ENCODE data around the gene AMIGO2.
A peak's percentile ranks its signal among the peaks of the same experiment; 100 is the strongest.

The AMIGO2 gene

DNA sequence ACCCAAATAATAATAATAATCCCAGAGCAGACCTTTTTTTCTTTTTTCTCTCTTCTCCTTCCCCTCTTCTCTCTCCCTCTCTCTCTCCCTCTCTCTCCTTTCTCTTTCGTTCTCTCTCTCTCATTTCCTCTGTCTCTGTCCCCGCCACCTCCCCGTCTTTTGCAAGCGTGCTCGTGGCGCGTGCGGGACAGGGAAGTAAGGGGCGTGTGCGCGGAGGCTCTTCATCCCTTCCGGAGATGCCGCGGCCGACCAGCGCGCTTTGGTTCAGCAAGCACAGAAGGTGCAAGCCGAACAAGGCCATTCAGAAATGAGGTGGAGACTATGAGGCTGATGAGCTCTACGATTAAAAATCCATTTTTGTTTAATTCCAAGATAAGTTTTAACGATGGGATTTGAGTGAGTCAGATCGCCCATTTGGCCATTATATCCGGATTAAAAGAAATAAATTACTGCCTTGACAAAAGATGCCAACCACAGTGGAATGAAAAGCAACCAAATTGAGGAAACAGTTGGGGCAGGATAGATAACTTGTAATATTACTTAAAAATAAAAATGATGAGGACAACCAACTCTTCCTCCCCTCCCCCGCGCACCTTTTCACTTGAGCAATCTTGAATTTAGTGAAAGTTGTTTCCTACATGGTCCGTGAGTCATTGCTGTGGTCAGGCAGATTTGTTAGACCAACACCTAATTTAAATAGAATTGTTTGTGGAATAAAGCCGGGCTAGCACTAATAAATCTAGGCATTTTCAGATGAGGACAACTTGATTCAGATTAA lies 1.2 kb upstream of the AMIGO2 start:
- peak; percentile 70 for DNase-seq
- TF ChIP-seq, protein P1, sequence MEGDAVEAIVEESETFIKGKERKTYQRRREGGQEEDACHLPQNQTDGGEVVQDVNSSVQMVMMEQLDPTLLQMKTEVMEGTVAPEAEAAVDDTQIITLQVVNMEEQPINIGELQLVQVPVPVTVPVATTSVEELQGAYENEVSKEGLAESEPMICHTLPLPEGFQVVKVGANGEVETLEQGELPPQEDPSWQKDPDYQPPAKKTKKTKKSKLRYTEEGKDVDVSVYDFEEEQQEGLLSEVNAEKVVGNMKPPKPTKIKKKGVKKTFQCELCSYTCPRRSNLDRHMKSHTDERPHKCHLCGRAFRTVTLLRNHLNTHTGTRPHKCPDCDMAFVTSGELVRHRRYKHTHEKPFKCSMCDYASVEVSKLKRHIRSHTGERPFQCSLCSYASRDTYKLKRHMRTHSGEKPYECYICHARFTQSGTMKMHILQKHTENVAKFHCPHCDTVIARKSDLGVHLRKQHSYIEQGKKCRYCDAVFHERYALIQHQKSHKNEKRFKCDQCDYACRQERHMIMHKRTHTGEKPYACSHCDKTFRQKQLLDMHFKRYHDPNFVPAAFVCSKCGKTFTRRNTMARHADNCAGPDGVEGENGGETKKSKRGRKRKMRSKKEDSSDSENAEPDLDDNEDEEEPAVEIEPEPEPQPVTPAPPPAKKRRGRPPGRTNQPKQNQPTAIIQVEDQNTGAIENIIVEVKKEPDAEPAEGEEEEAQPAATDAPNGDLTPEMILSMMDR (IDR thresholded peaks at IDR 0.05; ENCODE audit: low read depth, low read length, missing control alignments), result no peak
- in situ Hi-C loops (cut with HindIII; ENCODE audit: low pct_ligation_motif_present, low sequenced_read_pairs), result no loop called here
- Histone ChIP-seq H3K27ac (peak overlapping the region; percentile 88), H3K4me3 (ENCODE audit: low read depth, low read length) (peak overlapping the region; percentile 78), H3K36me3 (replicated peaks) (peaks cover 4% of the 10 kb centered on the region), H3K27me3 (replicated peaks) (no peaks in the 10 kb centered on the region)

DNA sequence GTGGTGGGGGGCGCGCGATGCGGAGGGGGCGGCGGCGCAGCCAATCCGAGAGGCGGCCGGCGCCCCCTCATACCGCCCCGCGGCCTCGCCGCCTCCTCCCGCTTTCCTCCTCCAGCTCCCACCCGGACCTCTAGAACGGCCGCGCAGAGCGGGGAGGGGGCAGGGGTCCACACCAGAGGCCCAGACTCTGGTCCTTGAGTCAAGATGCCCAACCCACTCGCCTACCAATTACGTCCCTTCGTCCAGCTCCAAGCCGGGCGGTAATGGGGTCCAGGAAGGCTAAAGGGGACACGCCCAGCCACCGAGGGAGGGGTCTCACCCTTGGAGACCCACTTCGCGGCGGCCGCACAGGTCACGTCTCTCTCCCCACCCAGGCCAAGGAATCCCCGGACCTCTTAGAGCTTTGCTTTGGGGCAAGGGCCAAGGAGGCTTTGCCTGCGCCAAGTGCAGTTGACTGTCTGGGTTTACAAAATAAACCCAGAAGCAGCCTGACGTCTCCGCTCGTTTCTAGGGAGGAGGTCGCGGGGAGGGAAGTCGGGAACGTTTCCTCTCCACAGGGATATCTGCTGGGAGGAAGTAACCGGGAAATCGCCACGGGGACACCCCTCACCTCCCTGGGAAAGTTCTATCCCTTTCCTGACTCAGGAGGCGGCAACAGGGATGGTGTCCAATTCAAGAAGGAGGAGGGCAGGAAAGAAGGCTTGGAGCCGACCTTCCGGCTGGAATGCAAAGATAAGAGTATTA lies 394 bp upstream of the AMIGO2 start:
- Histone ChIP-seq H3K27ac (peak overlapping the region; percentile 88), H3K27me3 (replicated peaks) (no peaks in the 10 kb centered on the region), H3K4me3 (ENCODE audit: low read depth, low read length) (peak overlapping the region; percentile 78), H3K36me3 (replicated peaks) (peaks cover 4% of the 10 kb centered on the region)
- TF ChIP-seq, protein P1 (IDR thresholded peaks at IDR 0.05; ENCODE audit: low read depth, low read length, missing control alignments), result no peak
- peak; percentile 61 for DNase-seq
- in situ Hi-C loops (cut with HindIII; ENCODE audit: low pct_ligation_motif_present, low sequenced_read_pairs), result no loop called here

DNA sequence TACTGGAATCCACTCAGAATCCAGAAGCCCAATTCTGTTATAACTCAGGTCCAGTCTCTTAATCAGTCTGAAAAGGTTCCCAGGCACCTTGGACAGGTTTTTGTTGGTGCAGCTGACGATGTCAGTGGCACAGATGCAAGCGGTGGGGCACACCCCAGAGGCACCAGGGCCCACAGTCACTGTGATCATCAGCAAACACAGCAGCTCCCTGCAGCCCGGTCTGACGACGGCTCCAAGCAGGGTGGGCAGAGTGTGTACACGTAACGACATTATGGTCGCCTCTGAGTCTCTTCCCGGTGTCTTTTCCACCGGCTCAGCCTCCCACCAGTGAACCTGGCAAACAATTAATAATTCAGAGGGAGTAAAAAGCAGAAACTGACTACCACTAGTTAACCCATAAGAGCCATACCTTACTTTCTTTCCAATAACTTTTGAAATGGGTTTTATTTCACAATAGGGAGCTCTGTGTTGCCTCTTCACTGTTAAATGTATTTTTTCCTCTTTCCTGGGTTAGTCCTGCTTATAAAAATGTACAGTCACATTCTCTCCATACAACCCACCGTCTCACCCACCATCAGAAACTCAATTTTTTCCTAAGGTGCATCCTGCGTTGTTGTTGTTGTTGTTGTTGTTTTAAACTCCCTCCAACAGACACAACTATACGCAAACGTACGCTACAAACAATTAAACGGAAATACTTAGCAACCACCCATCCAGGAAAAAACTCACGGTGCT lies 859 bp downstream of the AMIGO2 start:
- Histone ChIP-seq H3K27me3 (replicated peaks) (no peaks in the 10 kb centered on the region), H3K4me3 (ENCODE audit: low read depth, low read length) (peak overlapping the region; percentile 78), H3K27ac (peak overlapping the region; percentile 88), H3K36me3 (replicated peaks) (peaks cover 4% of the 10 kb centered on the region)
- DNase-seq, result no peak
- in situ Hi-C loops (cut with HindIII; ENCODE audit: low pct_ligation_motif_present, low sequenced_read_pairs), result no loop called here
- TF ChIP-seq, protein P1 (IDR thresholded peaks at IDR 0.05; ENCODE audit: low read depth, low read length, missing control alignments), result no peak

DNA sequence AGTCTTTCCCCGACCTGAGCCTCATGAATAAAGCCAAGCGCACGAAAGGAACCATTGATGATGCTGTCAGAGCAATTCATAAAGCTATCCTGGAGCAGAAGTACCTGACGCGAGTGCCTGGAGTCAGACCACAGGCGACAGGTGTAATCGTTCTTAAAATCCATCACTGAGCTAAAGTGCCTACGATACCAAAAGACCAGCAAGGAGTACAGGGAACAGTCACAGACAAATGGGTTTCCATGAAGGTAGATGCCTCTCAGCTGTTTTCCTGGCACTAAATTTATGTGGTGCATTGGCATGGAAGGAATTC lies 1.7 kb downstream of the AMIGO2 start:
- TF ChIP-seq, protein P1 (IDR thresholded peaks at IDR 0.05; ENCODE audit: low read depth, low read length, missing control alignments), result no peak
- no peaks in the 10 kb centered on the region for H3K27me3 ChIP-seq (replicated peaks)
- H3K36me3 ChIP-seq (replicated peaks), result peaks cover 4% of the 10 kb centered on the region
- in situ Hi-C loops (cut with HindIII; ENCODE audit: low pct_ligation_motif_present, low sequenced_read_pairs), result no loop called here
- no peak overlapping the region for H3K27ac ChIP-seq
- peak overlapping the region; percentile 78 for H3K4me3 ChIP-seq (ENCODE audit: low read depth, low read length)
- no peak for DNase-seq

DNA sequence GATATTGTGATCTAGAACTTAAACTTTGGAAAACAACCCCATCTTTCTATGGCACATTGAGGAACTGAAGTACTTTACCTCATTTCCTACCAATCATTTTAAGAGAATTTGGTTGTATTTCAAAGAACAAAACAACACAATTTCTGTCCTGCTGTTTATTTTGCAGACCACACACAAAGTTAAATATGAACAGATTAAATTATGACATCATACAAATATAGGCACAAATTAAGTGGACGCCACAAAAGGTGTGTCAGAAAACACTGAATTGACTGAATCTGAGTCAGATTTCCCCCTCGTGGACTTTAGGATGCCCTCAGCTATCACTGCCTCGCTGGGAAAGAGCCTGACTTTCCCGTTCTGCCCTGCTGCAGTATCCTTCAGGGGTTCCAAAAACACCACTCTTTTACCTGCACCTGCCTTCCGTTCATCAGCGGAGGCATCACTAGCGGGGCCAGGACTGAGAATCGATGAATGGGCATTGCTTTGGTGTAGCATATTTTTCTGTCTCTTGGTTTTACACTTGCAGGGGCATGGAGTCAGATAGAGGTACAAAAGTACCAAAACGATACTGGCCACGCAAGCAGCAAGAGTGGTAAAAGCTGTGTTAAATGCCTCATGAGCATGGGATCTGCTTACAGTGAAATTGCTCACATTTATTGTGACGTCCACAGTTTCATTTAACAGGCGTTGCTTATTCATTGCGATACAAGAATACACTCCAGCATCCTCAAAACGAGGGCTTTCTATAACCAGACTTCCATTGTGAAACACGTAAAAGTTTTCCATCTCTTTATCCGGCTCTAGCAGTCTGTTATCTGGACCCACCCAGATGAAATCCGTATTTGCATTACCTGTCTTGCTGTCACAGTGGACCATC lies 2.3 kb downstream of the AMIGO2 start:
- H3K27me3 ChIP-seq (replicated peaks), result no peaks in the 10 kb centered on the region
- H3K27ac ChIP-seq, result no peak overlapping the region
- H3K36me3 ChIP-seq (replicated peaks), result peaks cover 4% of the 10 kb centered on the region
- peak overlapping the region; percentile 78 for H3K4me3 ChIP-seq (ENCODE audit: low read depth, low read length)
- in situ Hi-C loops (cut with HindIII; ENCODE audit: low pct_ligation_motif_present, low sequenced_read_pairs), result no loop called here
- DNase-seq, result no peak
- TF ChIP-seq, protein P1 (IDR thresholded peaks at IDR 0.05; ENCODE audit: low read depth, low read length, missing control alignments), result no peak
